ENCODE results near the gene SVOPL. TPM values are rescaled to one million over a fixed set of nuclear protein-coding genes. Genes with fewer than 3 reads are reported as not detected.

The SVOPL gene
- total RNA-seq, 4 donors from 2014 or later, result 0.28 to 1.5 TPM; not detected in 2

GRCh38 chr7:138662076-138662990 is 38.8 kb downstream of the SVOPL start:
- Histone ChIP-seq H3K9me3 (no peaks in the 10 kb centered on the region), H3K27ac (no peak overlapping the region), H3K4me1 (peaks cover 0 to 3% of the 10 kb centered on the region in 2 donors), H3K36me3 (no peaks in the 10 kb centered on the region), H3K4me3 (no peak overlapping the region), H3K27me3 (no peaks in the 10 kb centered on the region)
- TF ChIP-seq CTCF (IDR thresholded peaks at IDR 0.05), result no peak
- TF ChIP-seq POLR2A (IDR thresholded peaks at IDR 0.05), result no peak
- DNase-seq, result no peak
- intact Hi-C loops (cut with DNase I; ENCODE audit: low total_unique reads), result no loop called here

- Histone ChIP-seq H3K9me3 (no peaks in the 10 kb centered on the region), H3K36me3 (no peaks in the 10 kb centered on the region), H3K4me3 (no peak overlapping the region), H3K4me1 (peaks cover 0 to 3% of the 10 kb centered on the region in 2 donors), H3K27ac (no peak overlapping the region), H3K27me3 (no peaks in the 10 kb centered on the region)
- TF ChIP-seq POLR2A (IDR thresholded peaks at IDR 0.05), result no peak
- TF ChIP-seq CTCF (IDR thresholded peaks at IDR 0.05), result no peak
- no peak for DNase-seq
- intact Hi-C loops (cut with DNase I; ENCODE audit: low total_unique reads), result no loop called here
Observed at GRCh38 chr7:138661069-138661635, 40.0 kb downstream of the SVOPL start.

GRCh38 chr7:138658889-138659288 is 42.3 kb downstream of the SVOPL start:
- H3K9me3 ChIP-seq, result peaks cover 0 to 7% of the 10 kb centered on the region in 2 donors
- H3K36me3 ChIP-seq, result no peaks in the 10 kb centered on the region
- H3K27me3 ChIP-seq, result no peaks in the 10 kb centered on the region
- no peaks in the 10 kb centered on the region for H3K4me1 ChIP-seq
- intact Hi-C loops (cut with DNase I; ENCODE audit: low total_unique reads), result no loop called here
- no peak overlapping the region for H3K27ac ChIP-seq
- TF ChIP-seq CTCF (IDR thresholded peaks at IDR 0.05), result no peak
- TF ChIP-seq POLR2A (IDR thresholded peaks at IDR 0.05), result no peak
- no peak for DNase-seq
- H3K4me3 ChIP-seq, result no peak overlapping the region

GRCh38 chr7:138657854-138658386 is 43.2 kb downstream of the SVOPL start:
- Histone ChIP-seq H3K4me1 (no peaks in the 10 kb centered on the region), H3K4me3 (no peak overlapping the region), H3K9me3 (peaks cover 0 to 7% of the 10 kb centered on the region in 2 donors), H3K27me3 (no peaks in the 10 kb centered on the region), H3K36me3 (no peaks in the 10 kb centered on the region), H3K27ac (no peak overlapping the region)
- TF ChIP-seq CTCF (IDR thresholded peaks at IDR 0.05) (no peak), POLR2A (IDR thresholded peaks at IDR 0.05) (no peak)
- intact Hi-C loops (cut with DNase I; ENCODE audit: low total_unique reads), result no loop called here
- DNase-seq, result no peak

GRCh38 chr7:138656952-138657351 is 44.2 kb downstream of the SVOPL start:
- intact Hi-C loops (cut with DNase I; ENCODE audit: low total_unique reads), result no loop called here
- Histone ChIP-seq H3K27me3 (no peaks in the 10 kb centered on the region), H3K36me3 (no peaks in the 10 kb centered on the region), H3K4me1 (no peaks in the 10 kb centered on the region), H3K9me3 (peaks cover 0 to 7% of the 10 kb centered on the region in 2 donors), H3K27ac (no peak overlapping the region), H3K4me3 (no peak overlapping the region)
- TF ChIP-seq CTCF (IDR thresholded peaks at IDR 0.05) (no peak), POLR2A (IDR thresholded peaks at IDR 0.05) (no peak)
- no peak for DNase-seq

All from uterus (tissue), 4 donors.